ENCODE results near the gene CYSLTR2.

DNA sequence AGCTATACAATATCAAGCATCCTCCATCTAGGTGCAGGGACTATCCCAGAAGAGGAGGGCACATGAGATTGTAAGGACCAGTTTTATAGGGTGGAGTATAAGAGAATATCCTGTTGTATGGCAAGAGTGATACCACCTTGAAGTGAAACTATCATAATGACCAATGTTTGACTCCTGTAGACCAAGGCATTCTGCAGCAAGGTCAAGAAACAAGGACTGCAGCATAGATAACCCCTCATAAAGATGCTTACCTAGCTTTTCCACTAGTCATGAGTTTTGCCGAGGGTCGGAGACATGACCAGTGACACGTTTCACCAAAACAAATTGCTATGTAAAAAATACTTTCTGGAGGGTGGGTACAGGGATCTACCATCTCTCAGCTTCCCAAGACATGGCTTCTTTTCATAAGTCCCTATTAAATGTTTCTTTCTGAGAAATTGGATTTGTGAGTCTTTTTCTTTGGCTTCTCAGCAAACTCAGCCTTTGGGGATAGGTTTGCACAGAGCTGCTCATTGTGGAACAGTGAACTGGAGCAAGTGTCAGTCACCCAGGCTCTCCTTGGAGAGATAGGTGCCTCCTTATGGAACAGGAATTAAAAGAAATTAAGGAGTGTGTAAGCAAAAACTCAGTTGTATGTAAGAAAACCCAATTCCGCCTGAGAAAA, 28.2 kb upstream of the CYSLTR2 start:
- TF ChIP-seq, protein P1, sequence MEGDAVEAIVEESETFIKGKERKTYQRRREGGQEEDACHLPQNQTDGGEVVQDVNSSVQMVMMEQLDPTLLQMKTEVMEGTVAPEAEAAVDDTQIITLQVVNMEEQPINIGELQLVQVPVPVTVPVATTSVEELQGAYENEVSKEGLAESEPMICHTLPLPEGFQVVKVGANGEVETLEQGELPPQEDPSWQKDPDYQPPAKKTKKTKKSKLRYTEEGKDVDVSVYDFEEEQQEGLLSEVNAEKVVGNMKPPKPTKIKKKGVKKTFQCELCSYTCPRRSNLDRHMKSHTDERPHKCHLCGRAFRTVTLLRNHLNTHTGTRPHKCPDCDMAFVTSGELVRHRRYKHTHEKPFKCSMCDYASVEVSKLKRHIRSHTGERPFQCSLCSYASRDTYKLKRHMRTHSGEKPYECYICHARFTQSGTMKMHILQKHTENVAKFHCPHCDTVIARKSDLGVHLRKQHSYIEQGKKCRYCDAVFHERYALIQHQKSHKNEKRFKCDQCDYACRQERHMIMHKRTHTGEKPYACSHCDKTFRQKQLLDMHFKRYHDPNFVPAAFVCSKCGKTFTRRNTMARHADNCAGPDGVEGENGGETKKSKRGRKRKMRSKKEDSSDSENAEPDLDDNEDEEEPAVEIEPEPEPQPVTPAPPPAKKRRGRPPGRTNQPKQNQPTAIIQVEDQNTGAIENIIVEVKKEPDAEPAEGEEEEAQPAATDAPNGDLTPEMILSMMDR (conservative IDR thresholded peaks at IDR 0.05 in 1 of 2, IDR thresholded peaks at IDR 0.05 in 1 of 2; ENCODE audit: low read depth in 1 of 2, low read length in 2 of 2) = no peak
- TF ChIP-seq EZH2 (IDR thresholded peaks at IDR 0.05; ENCODE audit: low read length, missing control alignments) = no peak

Data from fibroblast of lung (primary cell).